MM.1S (cell line): ENCODE data around the gene PRR5.

Experiments used
- EZH2phosphoT487 ChIP-seq: fragments of 300-600 bp; sonication (generic); IDR thresholded peaks from 2 replicates; pipeline ENCODE4 v1.6.1; 2018; ENCODE audit warnings: antibody characterized with exemption, low read length
- TF ChIP-seq, protein P1 (sequence below): fragments of 300-600 bp; sonication (generic); IDR thresholded peaks from 2 replicates; pipeline ENCODE4 v1.5.1; 2016; ENCODE audit warnings: antibody characterized with exemption, low read length, mixed read lengths

DNA sequence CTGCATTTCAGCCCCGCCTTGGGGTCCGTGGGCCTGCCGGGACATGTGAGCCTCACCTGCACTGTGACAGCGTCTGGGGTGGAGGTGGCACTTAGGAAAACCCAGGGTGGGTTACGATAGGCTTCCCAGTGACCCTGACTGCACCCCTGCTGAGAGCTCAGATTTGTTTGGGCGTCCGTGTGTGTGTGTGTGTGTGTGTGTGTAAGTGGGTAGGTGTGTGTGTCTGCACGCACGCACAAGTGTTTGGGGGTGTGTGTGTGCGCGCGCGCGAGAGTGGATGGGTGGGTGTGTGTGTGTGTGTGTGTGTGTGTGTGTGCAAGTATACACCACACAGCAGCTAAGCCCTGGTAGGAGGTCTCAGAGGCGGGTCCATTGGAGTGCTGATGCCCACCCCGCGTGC, 38.3 kb downstream of the PRR5 start:
- TF ChIP-seq, protein P1, sequence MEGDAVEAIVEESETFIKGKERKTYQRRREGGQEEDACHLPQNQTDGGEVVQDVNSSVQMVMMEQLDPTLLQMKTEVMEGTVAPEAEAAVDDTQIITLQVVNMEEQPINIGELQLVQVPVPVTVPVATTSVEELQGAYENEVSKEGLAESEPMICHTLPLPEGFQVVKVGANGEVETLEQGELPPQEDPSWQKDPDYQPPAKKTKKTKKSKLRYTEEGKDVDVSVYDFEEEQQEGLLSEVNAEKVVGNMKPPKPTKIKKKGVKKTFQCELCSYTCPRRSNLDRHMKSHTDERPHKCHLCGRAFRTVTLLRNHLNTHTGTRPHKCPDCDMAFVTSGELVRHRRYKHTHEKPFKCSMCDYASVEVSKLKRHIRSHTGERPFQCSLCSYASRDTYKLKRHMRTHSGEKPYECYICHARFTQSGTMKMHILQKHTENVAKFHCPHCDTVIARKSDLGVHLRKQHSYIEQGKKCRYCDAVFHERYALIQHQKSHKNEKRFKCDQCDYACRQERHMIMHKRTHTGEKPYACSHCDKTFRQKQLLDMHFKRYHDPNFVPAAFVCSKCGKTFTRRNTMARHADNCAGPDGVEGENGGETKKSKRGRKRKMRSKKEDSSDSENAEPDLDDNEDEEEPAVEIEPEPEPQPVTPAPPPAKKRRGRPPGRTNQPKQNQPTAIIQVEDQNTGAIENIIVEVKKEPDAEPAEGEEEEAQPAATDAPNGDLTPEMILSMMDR: no peak
- TF ChIP-seq EZH2phosphoT487: no peak
